Right lobe of liver (tissue), 4 donors: ENCODE data around the gene ETHE1.

Experiments used
- POLR2A ChIP-seq: fragments of 450-650 bp; IDR thresholded peaks from one replicate; pipeline ENCODE4 v1.6.1; 2017; ENCODE audit warnings: antibody characterized with exemption, mild to moderate bottlenecking
- TF ChIP-seq, protein P1 (sequence below), 4 donors: fragments of 200-600 bp in 3 of 4; fragments of 450-650 bp in 1 of 4; IDR thresholded peaks; one replicate each; pipeline versions ENCODE4 v1.5.1 to v1.8.0; 2016 to 2022; ENCODE audit warnings: antibody characterized with exemption in 4 of 4, mild to moderate bottlenecking in 2 of 4
- donor health status: DM: no; HTN: no; CAD: no.
- donor health status: DM: no; HTN: no; CAD: no.
- donor health status: DM: no; HTN: yes; CAD: no.

- TF ChIP-seq, protein P1, sequence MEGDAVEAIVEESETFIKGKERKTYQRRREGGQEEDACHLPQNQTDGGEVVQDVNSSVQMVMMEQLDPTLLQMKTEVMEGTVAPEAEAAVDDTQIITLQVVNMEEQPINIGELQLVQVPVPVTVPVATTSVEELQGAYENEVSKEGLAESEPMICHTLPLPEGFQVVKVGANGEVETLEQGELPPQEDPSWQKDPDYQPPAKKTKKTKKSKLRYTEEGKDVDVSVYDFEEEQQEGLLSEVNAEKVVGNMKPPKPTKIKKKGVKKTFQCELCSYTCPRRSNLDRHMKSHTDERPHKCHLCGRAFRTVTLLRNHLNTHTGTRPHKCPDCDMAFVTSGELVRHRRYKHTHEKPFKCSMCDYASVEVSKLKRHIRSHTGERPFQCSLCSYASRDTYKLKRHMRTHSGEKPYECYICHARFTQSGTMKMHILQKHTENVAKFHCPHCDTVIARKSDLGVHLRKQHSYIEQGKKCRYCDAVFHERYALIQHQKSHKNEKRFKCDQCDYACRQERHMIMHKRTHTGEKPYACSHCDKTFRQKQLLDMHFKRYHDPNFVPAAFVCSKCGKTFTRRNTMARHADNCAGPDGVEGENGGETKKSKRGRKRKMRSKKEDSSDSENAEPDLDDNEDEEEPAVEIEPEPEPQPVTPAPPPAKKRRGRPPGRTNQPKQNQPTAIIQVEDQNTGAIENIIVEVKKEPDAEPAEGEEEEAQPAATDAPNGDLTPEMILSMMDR (IDR thresholded peaks at IDR 0.05), result no peak
- no peak for TF ChIP-seq POLR2A
These were observed 21.1 kb downstream of the ETHE1 start for GRCh38 chr19:43505941-43506340.
